Measurements from ENCODE around the gene WDR33.

Gene WDR33

DNA sequence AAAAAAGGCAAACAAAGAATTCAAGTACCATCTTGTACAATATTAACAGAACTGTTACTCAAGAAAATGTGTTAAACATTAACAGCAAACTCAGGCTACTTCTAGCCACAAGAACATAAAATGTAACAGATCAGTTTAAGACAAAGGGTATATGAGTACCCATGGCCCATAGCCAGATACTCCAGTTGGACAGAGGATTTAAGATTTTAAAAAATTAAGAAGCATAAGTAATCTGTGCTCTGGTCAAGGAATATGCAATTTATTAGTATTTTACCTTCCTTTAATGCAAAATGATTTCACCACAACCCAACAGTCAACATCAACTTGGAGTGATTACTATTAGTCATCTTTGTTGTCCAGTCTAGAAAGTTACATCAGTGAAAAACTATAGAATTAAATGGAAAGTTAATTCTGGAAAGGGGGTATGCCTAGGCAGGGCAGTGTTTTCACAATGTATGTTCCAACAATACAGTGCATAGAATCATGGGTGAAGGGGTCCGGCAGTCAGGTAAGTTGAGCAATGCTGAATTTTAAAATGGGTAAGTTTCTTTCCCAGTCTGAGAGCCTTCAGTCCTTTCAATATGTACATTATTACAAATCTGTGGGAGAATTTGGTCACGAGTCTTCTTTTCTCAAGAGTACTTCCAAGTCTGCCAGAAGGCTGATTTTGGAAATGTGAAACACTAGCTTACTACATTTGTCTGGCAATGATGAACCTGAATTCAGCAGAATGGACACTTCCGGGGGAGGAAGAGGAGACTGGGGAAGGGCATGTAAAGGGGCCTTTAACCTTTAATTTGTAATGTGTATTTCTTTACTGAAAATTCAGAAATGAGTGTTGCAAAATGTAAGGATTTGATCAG is 75.2 kb downstream of the WDR33 start:
- H3K27ac ChIP-seq, result no peak overlapping the region
- TF ChIP-seq ZFX (IDR thresholded peaks at IDR 0.05), result no peak
- TF ChIP-seq, protein P1, sequence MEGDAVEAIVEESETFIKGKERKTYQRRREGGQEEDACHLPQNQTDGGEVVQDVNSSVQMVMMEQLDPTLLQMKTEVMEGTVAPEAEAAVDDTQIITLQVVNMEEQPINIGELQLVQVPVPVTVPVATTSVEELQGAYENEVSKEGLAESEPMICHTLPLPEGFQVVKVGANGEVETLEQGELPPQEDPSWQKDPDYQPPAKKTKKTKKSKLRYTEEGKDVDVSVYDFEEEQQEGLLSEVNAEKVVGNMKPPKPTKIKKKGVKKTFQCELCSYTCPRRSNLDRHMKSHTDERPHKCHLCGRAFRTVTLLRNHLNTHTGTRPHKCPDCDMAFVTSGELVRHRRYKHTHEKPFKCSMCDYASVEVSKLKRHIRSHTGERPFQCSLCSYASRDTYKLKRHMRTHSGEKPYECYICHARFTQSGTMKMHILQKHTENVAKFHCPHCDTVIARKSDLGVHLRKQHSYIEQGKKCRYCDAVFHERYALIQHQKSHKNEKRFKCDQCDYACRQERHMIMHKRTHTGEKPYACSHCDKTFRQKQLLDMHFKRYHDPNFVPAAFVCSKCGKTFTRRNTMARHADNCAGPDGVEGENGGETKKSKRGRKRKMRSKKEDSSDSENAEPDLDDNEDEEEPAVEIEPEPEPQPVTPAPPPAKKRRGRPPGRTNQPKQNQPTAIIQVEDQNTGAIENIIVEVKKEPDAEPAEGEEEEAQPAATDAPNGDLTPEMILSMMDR (conservative IDR thresholded peaks at IDR 0.05), result no peak

DNA sequence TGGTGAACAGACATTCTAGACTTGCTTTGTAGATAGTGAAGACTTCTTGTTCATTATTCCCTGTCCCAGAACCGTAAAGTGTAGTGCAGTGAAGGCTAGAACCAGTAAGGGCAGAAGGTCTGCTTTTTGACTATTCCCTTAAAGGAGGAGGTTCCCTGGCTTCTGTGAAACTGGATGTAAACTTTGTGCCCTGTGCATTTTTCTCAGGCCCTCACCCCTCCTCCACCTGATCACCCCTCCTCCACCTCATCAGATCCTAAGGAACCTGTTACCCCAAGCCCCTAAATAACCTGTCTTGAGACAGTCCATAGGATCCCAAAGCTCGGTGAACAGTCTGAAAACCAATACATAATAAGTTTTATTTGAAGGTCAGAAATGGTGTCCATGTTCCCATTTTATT is 75.9 kb downstream of the WDR33 start:
- no peak overlapping the region for H3K27ac ChIP-seq
- TF ChIP-seq ZFX (IDR thresholded peaks at IDR 0.05), result no peak
- TF ChIP-seq, protein P1 (conservative IDR thresholded peaks at IDR 0.05), result no peak

DNA sequence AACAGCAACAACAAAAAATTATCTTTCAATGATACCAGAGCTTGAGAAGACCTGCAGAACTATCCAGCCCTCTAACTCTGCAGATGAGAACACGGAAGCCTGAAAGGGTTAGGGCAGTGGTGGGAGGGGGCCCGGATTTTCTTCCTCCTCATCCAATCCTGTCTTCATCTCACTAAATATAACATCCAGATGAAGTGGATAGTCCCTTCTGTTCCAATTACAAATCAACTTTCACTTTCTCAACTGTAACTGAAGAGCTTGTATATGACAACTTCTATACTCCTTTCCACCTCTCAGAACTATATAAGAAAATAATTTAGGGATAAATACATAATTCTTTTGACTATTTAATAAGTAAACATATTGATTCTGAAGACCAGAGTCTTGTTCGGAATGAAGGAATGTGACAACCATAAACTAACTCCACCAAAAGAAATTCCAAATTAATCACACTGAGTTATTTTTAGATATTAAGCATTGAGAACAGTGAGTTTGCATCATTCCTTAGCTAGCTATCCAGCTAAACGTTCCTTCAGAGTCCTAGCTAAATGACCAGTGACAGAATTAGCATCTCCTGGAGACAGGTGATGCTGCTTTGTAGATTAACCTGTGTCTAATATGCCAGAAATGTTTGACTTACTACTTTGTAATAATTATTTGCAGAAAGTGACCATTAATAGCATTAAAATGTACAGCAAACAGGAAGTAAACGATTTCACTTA is 77.0 kb downstream of the WDR33 start:
- no peak for TF ChIP-seq ZFX (IDR thresholded peaks at IDR 0.05)
- TF ChIP-seq, protein P1 (conservative IDR thresholded peaks at IDR 0.05), result no peak
- no peak overlapping the region for H3K27ac ChIP-seq

DNA sequence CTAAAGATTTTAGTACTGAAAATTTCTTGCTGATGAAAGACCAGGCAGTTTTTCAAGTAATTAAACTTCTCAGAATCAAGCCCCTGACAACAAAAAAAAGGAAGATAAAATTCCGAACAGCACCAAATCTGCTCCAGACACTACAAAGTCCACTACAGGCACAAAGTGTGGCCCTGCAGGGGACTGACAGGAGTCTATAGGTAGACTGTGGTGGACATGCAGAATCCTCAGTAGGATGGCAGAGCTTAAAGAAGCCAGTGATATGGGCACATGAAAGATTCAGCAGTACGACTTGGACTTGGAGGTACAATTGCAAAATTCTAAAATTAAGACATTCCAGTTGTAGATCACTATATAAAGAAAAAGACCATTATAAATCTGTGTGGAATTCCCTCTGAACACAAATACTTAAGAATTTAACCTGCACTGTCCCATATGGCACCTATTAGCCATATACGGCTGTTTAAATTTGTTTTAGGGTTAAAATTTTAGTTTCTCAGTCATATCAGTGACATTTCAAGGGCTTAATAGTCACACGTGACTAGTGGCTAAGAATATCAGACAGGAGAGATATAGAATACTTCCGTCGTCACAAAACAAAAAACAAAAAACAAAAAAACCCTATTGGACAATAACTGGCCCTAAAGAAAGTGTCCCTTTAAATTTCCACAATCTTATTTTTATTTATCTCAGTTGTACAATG is 77.7 kb downstream of the WDR33 start:
- no peak overlapping the region for H3K27ac ChIP-seq
- no peak for TF ChIP-seq ZFX (IDR thresholded peaks at IDR 0.05)

DNA sequence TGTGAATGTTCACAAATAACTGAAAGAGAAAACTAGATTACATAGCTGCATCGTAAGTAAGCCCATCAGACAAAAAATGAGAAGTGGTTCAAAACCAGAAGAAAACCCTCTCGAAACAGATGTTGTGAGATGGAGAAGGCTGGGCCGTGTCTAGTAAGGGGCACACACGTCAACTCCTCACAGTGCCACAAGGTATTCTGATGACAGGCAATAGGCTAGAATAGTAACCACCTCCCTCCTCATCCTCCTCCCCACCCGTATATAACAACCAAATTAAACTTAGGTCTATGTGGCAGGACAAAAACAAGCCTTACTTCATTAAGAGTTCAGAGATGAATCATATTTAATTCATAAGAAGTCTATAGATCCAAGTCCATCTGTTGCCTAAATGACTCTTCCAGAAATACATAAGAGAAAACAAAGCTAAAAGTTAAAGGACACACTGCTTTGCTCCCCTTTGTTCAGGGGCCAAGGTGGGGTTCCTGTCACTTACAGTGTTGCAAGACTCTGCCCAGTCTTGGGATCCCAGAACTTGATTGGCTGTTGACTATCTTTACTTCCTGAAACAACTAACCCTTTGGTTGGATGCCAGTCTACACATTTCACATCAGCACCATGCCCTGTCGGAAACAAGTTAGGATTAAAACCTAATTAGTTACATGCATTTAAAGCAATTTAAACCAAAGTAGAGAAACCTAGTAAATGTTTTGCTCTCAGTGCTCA is 84.7 kb downstream of the WDR33 start:
- no peak for TF ChIP-seq ZFX (IDR thresholded peaks at IDR 0.05)
- TF ChIP-seq, protein P1 (conservative IDR thresholded peaks at IDR 0.05), result no peak
- no peak overlapping the region for H3K27ac ChIP-seq

DNA sequence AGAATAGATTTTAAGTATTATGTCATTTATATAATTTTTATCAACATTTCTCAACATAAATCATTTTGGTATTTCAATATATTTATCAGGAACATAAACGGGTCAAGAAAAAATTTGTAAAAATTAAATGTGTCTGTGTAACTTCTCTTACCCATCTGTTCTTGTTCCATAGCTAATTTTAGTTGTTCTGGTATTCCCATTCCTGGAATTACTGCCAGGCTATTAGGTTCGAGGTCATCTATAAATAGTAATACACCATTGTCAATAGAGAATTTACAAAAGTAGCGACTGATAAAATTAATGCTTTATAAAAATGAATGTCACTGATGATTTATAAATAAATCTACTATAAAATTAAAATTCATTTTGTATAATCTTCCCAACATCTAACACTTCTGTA is 88.2 kb downstream of the WDR33 start:
- no peak overlapping the region for H3K27ac ChIP-seq
- TF ChIP-seq ZFX (IDR thresholded peaks at IDR 0.05), result no peak
- TF ChIP-seq, protein P1 (conservative IDR thresholded peaks at IDR 0.05), result no peak

DNA sequence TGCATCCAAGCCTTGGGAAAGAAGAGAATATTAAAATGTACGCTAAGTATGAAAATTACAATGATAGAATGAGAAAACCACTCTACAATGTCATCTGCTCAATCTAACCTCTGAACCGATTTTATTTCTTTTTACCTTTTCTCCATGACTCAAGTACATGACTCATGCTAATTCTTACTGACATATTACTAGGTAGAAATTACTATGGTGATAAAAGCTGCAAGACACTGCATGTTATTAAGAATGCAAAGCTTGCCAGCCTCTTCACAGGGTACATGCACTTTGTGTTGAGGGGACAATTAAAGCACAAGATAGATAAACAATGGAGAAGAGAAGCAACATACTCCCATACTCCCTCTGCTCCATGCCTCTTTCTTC is 89.0 kb downstream of the WDR33 start:
- TF ChIP-seq, protein P1 (conservative IDR thresholded peaks at IDR 0.05), result no peak
- no peak for TF ChIP-seq ZFX (IDR thresholded peaks at IDR 0.05)
- H3K27ac ChIP-seq, result no peak overlapping the region
